SK-N-SH treated with all-trans-retinoic acid at 6 μM for 48 hours (cell line): ENCODE results near the gene SPIRE2.

Experiments
- CSDC2 ChIP-seq: fragments of 250-450 bp; sonication (Bioruptor Pico); IDR thresholded peaks from 2 replicates; pipeline ENCODE4 v1.5.0; 2020; ENCODE audit warnings: mild to moderate bottlenecking, moderate library complexity
- ESRRG ChIP-seq: fragments of 250-450 bp; sonication (Bioruptor Pico); IDR thresholded peaks from 2 replicates; pipeline ENCODE4 v1.6.1; 2021; ENCODE audit warnings: mild to moderate bottlenecking
- POU6F1 ChIP-seq: fragments of 250-450 bp; sonication (Bioruptor Pico); IDR thresholded peaks from 2 replicates; pipeline ENCODE4 v1.8.0; 2021; ENCODE audit warnings: low read depth, mild to moderate bottlenecking, moderate library complexity, borderline replicate concordance
- TCF4 ChIP-seq: fragments of 250-450 bp; sonication (Bioruptor Pico); IDR thresholded peaks from 2 replicates; pipeline ENCODE4 v1.8.0; 2021; ENCODE audit warnings: mild to moderate bottlenecking, moderate library complexity, borderline replicate concordance
- ZFP3 ChIP-seq: fragments of 250-450 bp; sonication (Bioruptor Pico); IDR thresholded peaks from 2 replicates; pipeline ENCODE4 v1.5.0; 2020; ENCODE audit warnings: mild to moderate bottlenecking, moderate library complexity

GRCh38 chr16:89829630-89830437 is 1.6 kb downstream of the SPIRE2 start:
- TF ChIP-seq ZFP3 (CRISPR knock-in tag) (no peak), CSDC2 (CRISPR knock-in tag) (no peak), POU6F1 (CRISPR knock-in tag) (no peak), TCF4 (CRISPR knock-in tag) (no peak), ESRRG (no peak)
